Neural cell (in vitro differentiated cells): ENCODE results near the gene SLC25A21. TPM values are rescaled to one million over a fixed set of nuclear protein-coding genes. Genes with fewer than 3 reads are reported as not detected.

Experiments used
- H2AFZ ChIP-seq: fragments of 200-600, 300-800 bp; sonication (generic), shearing (Covaris generic); 2 replicates; pipeline ENCODE4 v1.6.0; 2014; ENCODE audit warnings: low read depth, mild to moderate bottlenecking, antibody characterized with exemption, low read length, moderate library complexity
- H3F3A ChIP-seq: fragments of 200-600 bp; shearing (Covaris generic); 2 replicates; pipeline ENCODE4 v1.6.1; 2016; ENCODE audit warnings: mild to moderate bottlenecking, moderate library complexity, mixed read lengths, antibody characterized with exemption, low read length; ENCODE audit not compliant: insufficient read depth, poor library complexity, severe bottlenecking
- H3K27ac ChIP-seq: fragments of 200-600, 300-800 bp; sonication (generic), shearing (Covaris generic); 2 replicates; pipeline ENCODE4 v1.5.1; 2014; ENCODE audit warnings: mild to moderate bottlenecking, low read length, moderate library complexity
- H3K27me3 ChIP-seq: fragments of 300-800, 200-600 bp; sonication (generic), shearing (Covaris generic); 2 replicates; pipeline ENCODE4 v1.6.0; 2014; ENCODE audit warnings: mild to moderate bottlenecking, low read depth, low read length, moderate library complexity; ENCODE audit not compliant: insufficient read depth
- H3K36me3 ChIP-seq: fragments of 300-800, 200-600 bp; sonication (generic), shearing (Covaris generic); 2 replicates; pipeline ENCODE4 v1.5.1; 2014; ENCODE audit warnings: mild to moderate bottlenecking, antibody characterized with exemption, low read length, moderate library complexity; ENCODE audit not compliant: insufficient read depth
- H3K4me2 ChIP-seq: fragments of 300-800, 200-600 bp; sonication (generic), shearing (Covaris generic); 2 replicates; pipeline ENCODE4 v1.6.0; 2014; ENCODE audit warnings: mild to moderate bottlenecking, low read length
- H3K4me3 ChIP-seq: fragments of 300-800, 200-600 bp; sonication (generic), shearing (Covaris generic); 2 replicates; pipeline ENCODE4 v1.5.1; 2014; ENCODE audit warnings: mild to moderate bottlenecking, low read length, moderate library complexity
- H3K79me2 ChIP-seq: fragments of 200-600 bp; shearing (Covaris generic); replicated peaks from 2 replicates; pipeline ENCODE4 v1.6.0; 2014; ENCODE audit warnings: mild to moderate bottlenecking, low read length, moderate library complexity; ENCODE audit not compliant: insufficient read depth
- H3K9ac ChIP-seq: fragments of 300-800, 200-600 bp; sonication (generic), shearing (Covaris generic); 2 replicates; pipeline ENCODE4 v1.6.1; 2016; ENCODE audit warnings: mild to moderate bottlenecking, low read length, mixed read lengths
- H3K9me2 ChIP-seq: fragments of 200-600 bp; shearing (Covaris generic); 2 replicates; pipeline ENCODE4 v1.6.1; 2016; ENCODE audit warnings: mild to moderate bottlenecking, low read length, mixed read lengths; ENCODE audit not compliant: insufficient read depth
- H3K9me3 ChIP-seq: fragments of 200-600, 300-800 bp; sonication (generic), shearing (Covaris generic); 2 replicates; pipeline ENCODE4 v1.6.1; 2016; ENCODE audit warnings: mild to moderate bottlenecking, mixed run types, low read length, moderate library complexity, mixed read lengths
- H4K20me1 ChIP-seq: fragments of 200-600 bp; shearing (Covaris generic); 2 replicates; pipeline ENCODE4 v1.6.1; 2016; ENCODE audit warnings: mild to moderate bottlenecking, mixed run types; ENCODE audit not compliant: insufficient read depth
- EP300 ChIP-seq: fragments of 450-650 bp; conservative IDR thresholded peaks from 2 replicates; pipeline ENCODE4 v1.6.1; 2014; ENCODE audit warnings: antibody characterized with exemption, mild to moderate bottlenecking, moderate library complexity; ENCODE audit not compliant: poor library complexity, severe bottlenecking
- EZH2 ChIP-seq: fragments of 200-600, 300-800 bp; shearing (Covaris generic), sonication (generic); IDR thresholded peaks from 2 replicates; pipeline ENCODE4 v1.6.1; 2014; ENCODE audit warnings: antibody characterized with exemption, low read length, borderline replicate concordance, mild to moderate bottlenecking; ENCODE audit not compliant: insufficient read depth, poor library complexity, severe bottlenecking
- MXI1 ChIP-seq: fragments of 450-650 bp; conservative IDR thresholded peaks from 2 replicates; pipeline ENCODE4 v1.6.1; 2014; ENCODE audit warnings: antibody characterized with exemption, mild to moderate bottlenecking; ENCODE audit not compliant: poor library complexity, severe bottlenecking
- POLR2AphosphoS5 ChIP-seq: IDR thresholded peaks from 2 replicates; pipeline ENCODE4 v1.6.1; 2012
- RAD21 ChIP-seq: fragments of 450-650 bp; conservative IDR thresholded peaks from 2 replicates; pipeline ENCODE4 v1.6.1; 2014; ENCODE audit warnings: antibody characterized with exemption, mild to moderate bottlenecking, moderate library complexity
- REST ChIP-seq: IDR thresholded peaks from 2 replicates; pipeline ENCODE4 v1.6.1; 2012; ENCODE audit warnings: borderline replicate concordance
- SMC3 ChIP-seq: fragments of 450-650 bp; conservative IDR thresholded peaks from 2 replicates; pipeline ENCODE4 v1.6.1; 2014; ENCODE audit warnings: antibody characterized with exemption, mild to moderate bottlenecking, moderate library complexity; ENCODE audit not compliant: poor library complexity
- TAF1 ChIP-seq: IDR thresholded peaks from 2 replicates; pipeline ENCODE4 v1.6.1; 2012; ENCODE audit warnings: low read depth
- polyA plus RNA-seq: library from polyadenylated mRNA; depleted of rRNA; stranded (reverse); fragments of >200 nt; gene quantifications from 2 replicates; pipeline ENCODE4 v1.2.3, GENCODE V29; 2014
- TF ChIP-seq, protein P1 (sequence below): fragments of 450-650 bp; IDR thresholded peaks from 2 replicates; pipeline ENCODE4 v1.5.1; 2014; ENCODE audit warnings: antibody characterized with exemption, mild to moderate bottlenecking, moderate library complexity; ENCODE audit not compliant: poor library complexity, severe bottlenecking

SLC25A21 gene
- polyA plus RNA-seq, 1 donor from 2014 or later, result 0.35 TPM

- no peak for TF ChIP-seq EZH2
- no peak for TF ChIP-seq RAD21
- no peak for TF ChIP-seq SMC3
- no peak for TF ChIP-seq REST
- TF ChIP-seq POLR2AphosphoS5, result no peak
- TF ChIP-seq, protein P1, sequence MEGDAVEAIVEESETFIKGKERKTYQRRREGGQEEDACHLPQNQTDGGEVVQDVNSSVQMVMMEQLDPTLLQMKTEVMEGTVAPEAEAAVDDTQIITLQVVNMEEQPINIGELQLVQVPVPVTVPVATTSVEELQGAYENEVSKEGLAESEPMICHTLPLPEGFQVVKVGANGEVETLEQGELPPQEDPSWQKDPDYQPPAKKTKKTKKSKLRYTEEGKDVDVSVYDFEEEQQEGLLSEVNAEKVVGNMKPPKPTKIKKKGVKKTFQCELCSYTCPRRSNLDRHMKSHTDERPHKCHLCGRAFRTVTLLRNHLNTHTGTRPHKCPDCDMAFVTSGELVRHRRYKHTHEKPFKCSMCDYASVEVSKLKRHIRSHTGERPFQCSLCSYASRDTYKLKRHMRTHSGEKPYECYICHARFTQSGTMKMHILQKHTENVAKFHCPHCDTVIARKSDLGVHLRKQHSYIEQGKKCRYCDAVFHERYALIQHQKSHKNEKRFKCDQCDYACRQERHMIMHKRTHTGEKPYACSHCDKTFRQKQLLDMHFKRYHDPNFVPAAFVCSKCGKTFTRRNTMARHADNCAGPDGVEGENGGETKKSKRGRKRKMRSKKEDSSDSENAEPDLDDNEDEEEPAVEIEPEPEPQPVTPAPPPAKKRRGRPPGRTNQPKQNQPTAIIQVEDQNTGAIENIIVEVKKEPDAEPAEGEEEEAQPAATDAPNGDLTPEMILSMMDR, result no peak
- no peak for TF ChIP-seq TAF1
- no peak for TF ChIP-seq EP300
- no peak for TF ChIP-seq MXI1
- H3K27me3 ChIP-seq, result no peaks in the 10 kb centered on the region
Measured at GRCh38 chr14:36955376-36955775, 217.0 kb downstream of the SLC25A21 start.

DNA sequence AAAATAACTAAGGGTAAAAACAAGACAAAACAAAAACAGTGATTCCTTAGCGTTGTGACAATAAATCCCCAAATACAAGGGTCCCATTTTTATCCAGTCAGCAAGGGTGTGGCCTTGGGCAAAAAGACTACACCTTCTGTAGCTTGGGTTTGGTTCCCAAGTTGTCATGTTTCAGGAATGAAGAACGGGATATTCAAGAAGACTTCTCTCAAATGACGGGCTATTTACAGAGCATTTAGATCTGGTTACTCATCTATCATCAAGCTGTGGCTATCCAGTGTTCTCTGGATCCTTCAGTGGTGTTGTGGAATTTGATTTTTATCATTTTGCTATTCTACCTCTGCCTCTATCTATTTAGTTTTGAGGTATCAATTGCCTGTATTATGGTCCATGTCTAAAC is 219.7 kb downstream of the SLC25A21 start:
- Histone ChIP-seq H3K36me3 (no peaks in the 10 kb centered on the region), H3K27me3 (no peaks in the 10 kb centered on the region), H3K27ac (no peak overlapping the region), H3K9me3 (no peaks in the 10 kb centered on the region), H4K20me1 (no peaks in the 10 kb centered on the region), H3K9me2 (no peaks in the 10 kb centered on the region), H3K4me3 (no peak overlapping the region), H3K9ac (no peak overlapping the region), H3K79me2 (no peaks in the 10 kb centered on the region), H2AFZ (no peak overlapping the region), H3K4me2 (no peak overlapping the region), H3F3A (no peaks in the 10 kb centered on the region)
- TF ChIP-seq EZH2, result no peak

More at GRCh38 chr14:36955376-36955775, 217.0 kb downstream of the SLC25A21 start:
- H3K9ac ChIP-seq, result no peak overlapping the region
- H3K27ac ChIP-seq, result no peak overlapping the region
- H3K4me2 ChIP-seq, result no peak overlapping the region
- H3K36me3 ChIP-seq, result no peaks in the 10 kb centered on the region
- no peaks in the 10 kb centered on the region for H3K9me2 ChIP-seq
- no peaks in the 10 kb centered on the region for H3F3A ChIP-seq
- no peak overlapping the region for H3K4me3 ChIP-seq
- H3K9me3 ChIP-seq, result no peaks in the 10 kb centered on the region
- H3K79me2 ChIP-seq, result no peaks in the 10 kb centered on the region
- H2AFZ ChIP-seq, result no peak overlapping the region
- H4K20me1 ChIP-seq, result no peaks in the 10 kb centered on the region

DNA sequence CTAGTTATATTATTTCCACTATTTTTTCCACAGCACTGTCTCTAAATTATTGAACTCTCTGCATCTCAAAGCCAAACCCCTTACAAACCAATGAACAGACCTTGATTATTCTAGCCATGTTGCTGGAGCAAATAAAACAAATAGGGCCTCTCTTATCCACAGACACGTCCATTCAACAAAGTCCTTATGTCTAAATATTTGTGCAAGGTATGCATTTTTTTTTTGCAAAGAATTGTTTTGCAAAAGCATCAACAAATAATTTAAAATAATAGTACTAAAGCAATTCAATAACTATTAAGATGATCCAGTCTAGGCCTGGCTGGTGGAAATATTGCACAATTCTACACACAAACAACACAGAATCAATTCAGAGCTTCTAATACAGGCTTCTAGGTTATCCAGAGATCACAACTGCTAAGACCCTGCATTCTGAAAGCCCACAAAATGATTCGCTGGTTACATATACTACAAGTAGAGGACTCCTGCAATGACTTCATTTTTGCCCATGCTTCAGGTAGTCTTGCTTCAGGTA is 221.0 kb downstream of the SLC25A21 start:
- Histone ChIP-seq H3K4me2 (no peak overlapping the region), H3K27ac (no peak overlapping the region), H3K4me3 (no peak overlapping the region), H3F3A (no peaks in the 10 kb centered on the region), H3K27me3 (no peaks in the 10 kb centered on the region), H3K9me3 (no peaks in the 10 kb centered on the region), H3K9ac (no peak overlapping the region), H3K9me2 (no peaks in the 10 kb centered on the region), H2AFZ (no peak overlapping the region), H3K79me2 (no peaks in the 10 kb centered on the region), H4K20me1 (no peaks in the 10 kb centered on the region), H3K36me3 (no peaks in the 10 kb centered on the region)
- TF ChIP-seq, protein P1, result no peak
- TF ChIP-seq TAF1, result no peak
- no peak for TF ChIP-seq POLR2AphosphoS5
- no peak for TF ChIP-seq REST
- no peak for TF ChIP-seq MXI1
- TF ChIP-seq EP300, result no peak
- TF ChIP-seq SMC3, result no peak
- no peak for TF ChIP-seq RAD21
- TF ChIP-seq EZH2, result no peak
